Measurements from ENCODE around the gene NDUFS7. TPM values are rescaled to one million over a fixed set of nuclear protein-coding genes. Genes with fewer than 3 reads are reported as not detected.
A peak's percentile ranks its signal among the peaks of the same experiment; 100 is the strongest.

NDUFS7 gene
- total and polyA plus RNA-seq, 9 of the 15 experiments (the other 6 are each of a cell fraction or from before 2014, with no cell fraction given): 6.0 to 271 (median 60.6) TPM

DNA sequence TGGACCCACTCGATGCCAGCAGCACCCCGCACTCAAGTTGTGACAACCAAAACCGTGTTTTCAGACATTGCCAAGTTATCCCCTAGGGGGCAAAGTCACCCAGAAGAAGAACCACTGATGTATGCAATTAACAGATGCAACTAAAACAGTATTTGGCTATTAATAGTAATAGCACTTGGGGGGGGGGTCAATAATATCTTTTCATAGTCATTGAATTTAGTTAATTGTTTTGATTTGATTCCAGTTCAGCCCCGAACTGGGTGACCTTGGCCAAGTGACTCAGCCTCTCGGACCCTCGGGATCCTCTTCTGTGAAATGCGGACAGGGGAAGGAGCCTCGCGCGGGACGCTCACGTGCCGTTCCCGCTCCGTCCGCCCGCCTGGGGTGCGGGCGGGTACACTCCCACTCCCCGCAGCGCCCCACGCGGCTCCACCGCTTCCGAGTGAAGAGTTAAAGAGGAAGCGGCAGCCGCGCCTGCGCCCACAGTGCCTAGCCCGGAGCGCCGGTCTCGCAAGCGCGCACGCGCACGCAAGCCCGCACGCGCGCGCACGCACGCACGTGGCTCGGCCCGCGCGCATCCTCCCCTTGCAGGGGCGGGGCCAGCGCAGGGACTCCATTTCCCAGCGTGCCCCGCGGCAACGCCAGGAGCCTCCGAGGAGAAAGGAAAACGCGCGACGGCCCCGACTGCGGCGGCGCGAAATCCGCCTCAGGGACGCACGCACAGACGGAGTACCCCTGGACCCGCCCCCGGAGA lies 23.2 kb downstream of the NDUFS7 start (continued):
- no peak for TF ChIP-seq MLLT1 (IDR thresholded peaks at IDR 0.05)
- no peak for TF ChIP-seq ZFP1 (CRISPR knock-in tag; IDR thresholded peaks at IDR 0.05)
- TF ChIP-seq ERF (CRISPR knock-in tag; IDR thresholded peaks at IDR 0.05): no peak
- TF ChIP-seq PURB (CRISPR knock-in tag; IDR thresholded peaks at IDR 0.05; ENCODE audit: low read depth): no peak
- no peak for TF ChIP-seq GABPB2 (CRISPR knock-in tag; conservative IDR thresholded peaks at IDR 0.05)
- TF ChIP-seq CBX1 (IDR thresholded peaks at IDR 0.05; ENCODE audit: low read depth): peak; percentile 68; the same call in 1 of the 2 replicates
- TF ChIP-seq, protein P1, sequence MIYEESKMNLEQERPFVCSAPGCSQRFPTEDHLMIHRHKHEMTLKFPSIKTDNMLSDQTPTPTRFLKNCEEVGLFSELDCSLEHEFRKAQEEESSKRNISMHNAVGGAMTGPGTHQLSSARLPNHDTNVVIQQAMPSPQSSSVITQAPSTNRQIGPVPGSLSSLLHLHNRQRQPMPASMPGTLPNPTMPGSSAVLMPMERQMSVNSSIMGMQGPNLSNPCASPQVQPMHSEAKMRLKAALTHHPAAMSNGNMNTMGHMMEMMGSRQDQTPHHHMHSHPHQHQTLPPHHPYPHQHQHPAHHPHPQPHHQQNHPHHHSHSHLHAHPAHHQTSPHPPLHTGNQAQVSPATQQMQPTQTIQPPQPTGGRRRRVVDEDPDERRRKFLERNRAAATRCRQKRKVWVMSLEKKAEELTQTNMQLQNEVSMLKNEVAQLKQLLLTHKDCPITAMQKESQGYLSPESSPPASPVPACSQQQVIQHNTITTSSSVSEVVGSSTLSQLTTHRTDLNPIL (CRISPR knock-in tag; IDR thresholded peaks at IDR 0.05): no peak
- peak; percentile 73; the same call in 1 of the 2 replicates for TF ChIP-seq MEF2D (tag; conservative IDR thresholded peaks at IDR 0.05; ENCODE audit: low read depth)
- TF ChIP-seq TAF1 (IDR thresholded peaks at IDR 0.05; ENCODE audit: control insufficient read depth, extremely low read depth, insufficient read depth, low read length, severe bottlenecking): peak; percentile 26
- no peak for TF ChIP-seq HDGF (IDR thresholded peaks at IDR 0.05)
- TF ChIP-seq DNMT1 (IDR thresholded peaks at IDR 0.05): no peak
- TF ChIP-seq ZNF707 (CRISPR knock-in tag; conservative IDR thresholded peaks at IDR 0.05): no peak
- TF ChIP-seq TRIM24 (IDR thresholded peaks at IDR 0.05): no peak
- TF ChIP-seq, protein P2, sequence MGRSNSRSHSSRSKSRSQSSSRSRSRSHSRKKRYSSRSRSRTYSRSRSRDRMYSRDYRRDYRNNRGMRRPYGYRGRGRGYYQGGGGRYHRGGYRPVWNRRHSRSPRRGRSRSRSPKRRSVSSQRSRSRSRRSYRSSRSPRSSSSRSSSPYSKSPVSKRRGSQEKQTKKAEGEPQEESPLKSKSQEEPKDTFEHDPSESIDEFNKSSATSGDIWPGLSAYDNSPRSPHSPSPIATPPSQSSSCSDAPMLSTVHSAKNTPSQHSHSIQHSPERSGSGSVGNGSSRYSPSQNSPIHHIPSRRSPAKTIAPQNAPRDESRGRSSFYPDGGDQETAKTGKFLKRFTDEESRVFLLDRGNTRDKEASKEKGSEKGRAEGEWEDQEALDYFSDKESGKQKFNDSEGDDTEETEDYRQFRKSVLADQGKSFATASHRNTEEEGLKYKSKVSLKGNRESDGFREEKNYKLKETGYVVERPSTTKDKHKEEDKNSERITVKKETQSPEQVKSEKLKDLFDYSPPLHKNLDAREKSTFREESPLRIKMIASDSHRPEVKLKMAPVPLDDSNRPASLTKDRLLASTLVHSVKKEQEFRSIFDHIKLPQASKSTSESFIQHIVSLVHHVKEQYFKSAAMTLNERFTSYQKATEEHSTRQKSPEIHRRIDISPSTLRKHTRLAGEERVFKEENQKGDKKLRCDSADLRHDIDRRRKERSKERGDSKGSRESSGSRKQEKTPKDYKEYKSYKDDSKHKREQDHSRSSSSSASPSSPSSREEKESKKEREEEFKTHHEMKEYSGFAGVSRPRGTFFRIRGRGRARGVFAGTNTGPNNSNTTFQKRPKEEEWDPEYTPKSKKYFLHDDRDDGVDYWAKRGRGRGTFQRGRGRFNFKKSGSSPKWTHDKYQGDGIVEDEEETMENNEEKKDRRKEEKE (IDR thresholded peaks at IDR 0.05; ENCODE audit: borderline replicate concordance in 1 of 2, control insufficient read depth in 1 of 2, low read depth in 2 of 2, low read length in 1 of 2): no peak
- TF ChIP-seq NR4A1 (CRISPR knock-in tag; IDR thresholded peaks at IDR 0.05): peak; percentile 47; the same call in 1 of the 2 replicates
- TF ChIP-seq NR4A1 (tag; IDR thresholded peaks at IDR 0.05): peak; percentile 89
- TF ChIP-seq MECOM (CRISPR knock-in tag; IDR thresholded peaks at IDR 0.05): no peak
- no peak for TF ChIP-seq RBM15 (IDR thresholded peaks at IDR 0.05; ENCODE audit: insufficient read depth, low read length)
- TF ChIP-seq NKRF (IDR thresholded peaks at IDR 0.05; ENCODE audit: borderline replicate concordance): peak; percentile 65; the same call in 1 of the 2 replicates
